Ovary (tissue), 9 donors: Measurements from ENCODE around the gene PXYLP1. TPM values are rescaled to one million over a fixed set of nuclear protein-coding genes. Genes with fewer than 3 reads are reported as not detected.

Experiments used
- DNase-seq, 5 donors: peaks; one replicate each; pipeline ENCODE4 v3.0.0-alpha.2; 2019 to 2020
- H3K27ac ChIP-seq, 2 donors: fragments of 200-600 bp; one replicate each; pipeline versions ENCODE4 v1.5.1 to v1.8.0; 2019 to 2022
- H3K27me3 ChIP-seq: fragments of 200-600 bp; one replicate; pipeline ENCODE4 v1.8.0; 2022
- H3K36me3 ChIP-seq: fragments of 200-600 bp; sonication (generic); one replicate; pipeline ENCODE4 v1.5.1; 2019
- H3K4me1 ChIP-seq: one replicate; pipeline ENCODE4 v1.8.1; 2013; ENCODE audit warnings: mild to moderate bottlenecking, moderate library complexity; ENCODE audit not compliant: insufficient read depth
- H3K4me3 ChIP-seq: fragments of 200-600 bp; sonication (generic); one replicate; pipeline ENCODE4 v1.5.1; 2017
- H3K9me3 ChIP-seq, 2 donors: fragments of 200-600 bp in 1 of 2; sonication (generic) in 1 of 2; one replicate each; pipeline versions ENCODE4 v1.5.1 to v1.8.1; 2013 to 2019; ENCODE audit warnings: mild to moderate bottlenecking in 1 of 2, moderate library complexity in 1 of 2
- EP300 ChIP-seq: sonication (generic); formaldehyde crosslinking; IDR thresholded peaks from one replicate; pipeline ENCODE4 v1.6.1; 2017; ENCODE audit warnings: antibody characterized with exemption
- POLR2A ChIP-seq: fragments of 450-650 bp; IDR thresholded peaks from one replicate; pipeline ENCODE4 v1.6.1; 2017; ENCODE audit warnings: antibody characterized with exemption, mild to moderate bottlenecking, moderate library complexity
- WGBS, 3 donors: extraction: QIAGEN DNeasy Blood & Tissue Kit in 1 of 3; methylation state at CpG; one replicate each; pipeline versions ENCODE4 v1.1.5 to v1.1.7; 2013 to 2017; 5-methylcytosine and 5-hydroxymethylcytosine counted together
- intact Hi-C, 4 donors: fragments of 100-400 bp; cut with DNase I; formaldehyde crosslinking; loops; one replicate each; pipeline versions ENCODE4 v1.11.0 to v1.15.1; 2022 to 2023
- polyA plus RNA-seq, 2 donors: library from polyadenylated mRNA; stranded (reverse); fragments of 200-250 nt in 1 of 2; fragments of 350-450 nt in 1 of 2; fragmentation: Illumina TruSeq in 1 of 2; extraction: RNeasy Lipid Tissue Mini Kit (QIAGEN cat#74804) in 1 of 2; gene quantifications; one replicate each; pipeline ENCODE4 v1.2.3, GENCODE V29; 2013 to 2014
- total RNA-seq, 7 donors: library from RNA; depleted of rRNA in 2 of 7; stranded (reverse); fragments of >200 nt in 2 of 7; fragmentation: NEBNext Ultra II Directional in 3 of 7; extraction: Animal tissue kit (Norgen Biotek cat#: 25700) in 3 of 7; gene quantifications; one replicate each; pipeline versions ENCODE4 v1.1.0 to v1.2.4, GENCODE V29; 2016 to 2023
- TF ChIP-seq, protein P1 (sequence below), 3 donors: fragments of 450-650 bp in 2 of 3; fragments of 200-600 bp in 1 of 3; IDR thresholded peaks; one replicate each; pipeline versions ENCODE4 v1.5.1 to v1.8.0; 2016 to 2022; ENCODE audit warnings: antibody characterized with exemption in 3 of 3, mild to moderate bottlenecking in 1 of 3
- donor health status: DM: no; HTN: no; CAD: no; lungs with moderate emphysema.
- donor health status: DM: no; HTN: no; CAD: no.
- donor health status: Bipolar disorder and iron deficiency.
- donor health status: DM: yes; HTN: yes; CAD: no.
- donor health status: DM: no; HTN: no; CAD: no.
- donor health status: DM: yes; HTN: yes; CAD: no.

PXYLP1 gene
- total and polyA plus RNA-seq, 9 donors, result 6.5 to 23.0 (median 15.7) TPM

DNA sequence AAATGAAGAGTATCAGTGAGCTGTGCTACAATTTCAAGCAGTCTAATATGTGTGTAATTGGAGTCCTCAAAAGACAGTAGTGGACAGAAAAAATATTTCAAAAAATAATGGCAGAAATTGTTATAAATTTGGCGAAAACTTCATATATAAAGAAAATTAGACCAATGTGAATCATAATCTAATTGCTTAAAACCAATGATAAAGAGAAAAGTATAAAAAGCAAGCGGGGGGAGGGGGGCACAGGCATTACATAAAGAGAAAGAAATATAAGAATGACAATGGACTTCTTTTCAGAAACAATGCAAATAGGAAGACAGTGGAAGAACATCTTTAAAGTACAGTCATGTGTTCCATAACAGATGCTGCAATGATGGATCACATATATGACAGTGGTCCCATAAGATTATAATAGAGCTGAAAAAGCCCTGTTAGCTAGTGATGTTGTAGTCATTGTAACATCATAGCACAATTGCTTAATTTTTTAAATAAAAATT is 7.9 kb upstream of the PXYLP1 start:
- Histone ChIP-seq H3K27me3 (no peaks in the 10 kb centered on the region), H3K4me3 (no peak overlapping the region), H3K36me3 (no peaks in the 10 kb centered on the region), H3K4me1 (no peaks in the 10 kb centered on the region), H3K27ac (no peak overlapping the region), H3K9me3 (no peaks in the 10 kb centered on the region)
- intact Hi-C loops, result no loop called here
- TF ChIP-seq POLR2A (no peak), EP300 (no peak)
- TF ChIP-seq, protein P1, sequence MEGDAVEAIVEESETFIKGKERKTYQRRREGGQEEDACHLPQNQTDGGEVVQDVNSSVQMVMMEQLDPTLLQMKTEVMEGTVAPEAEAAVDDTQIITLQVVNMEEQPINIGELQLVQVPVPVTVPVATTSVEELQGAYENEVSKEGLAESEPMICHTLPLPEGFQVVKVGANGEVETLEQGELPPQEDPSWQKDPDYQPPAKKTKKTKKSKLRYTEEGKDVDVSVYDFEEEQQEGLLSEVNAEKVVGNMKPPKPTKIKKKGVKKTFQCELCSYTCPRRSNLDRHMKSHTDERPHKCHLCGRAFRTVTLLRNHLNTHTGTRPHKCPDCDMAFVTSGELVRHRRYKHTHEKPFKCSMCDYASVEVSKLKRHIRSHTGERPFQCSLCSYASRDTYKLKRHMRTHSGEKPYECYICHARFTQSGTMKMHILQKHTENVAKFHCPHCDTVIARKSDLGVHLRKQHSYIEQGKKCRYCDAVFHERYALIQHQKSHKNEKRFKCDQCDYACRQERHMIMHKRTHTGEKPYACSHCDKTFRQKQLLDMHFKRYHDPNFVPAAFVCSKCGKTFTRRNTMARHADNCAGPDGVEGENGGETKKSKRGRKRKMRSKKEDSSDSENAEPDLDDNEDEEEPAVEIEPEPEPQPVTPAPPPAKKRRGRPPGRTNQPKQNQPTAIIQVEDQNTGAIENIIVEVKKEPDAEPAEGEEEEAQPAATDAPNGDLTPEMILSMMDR (IDR thresholded peaks at IDR 0.05), result no peak
- 94 to 99% (median 95%) methylated on average over 2 of the region's 2 CpGs for WGBS, 3 donors
- DNase-seq, result no peak

- no peaks in the 10 kb centered on the region for H3K9me3 ChIP-seq
- peaks cover 2% of the 10 kb centered on the region for H3K4me1 ChIP-seq
- no peak overlapping the region for H3K27ac ChIP-seq
- H3K36me3 ChIP-seq, result no peaks in the 10 kb centered on the region
- H3K27me3 ChIP-seq, result no peaks in the 10 kb centered on the region
- no peak for DNase-seq
- no peak overlapping the region for H3K4me3 ChIP-seq
- no peak for TF ChIP-seq EP300
- TF ChIP-seq POLR2A, result no peak
- TF ChIP-seq, protein P1 (IDR thresholded peaks at IDR 0.05), result no peak
- intact Hi-C loops, result no loop called here
These were observed 5.7 kb upstream of the PXYLP1 start for GRCh38 chr3:141225939-141226338.

DNA sequence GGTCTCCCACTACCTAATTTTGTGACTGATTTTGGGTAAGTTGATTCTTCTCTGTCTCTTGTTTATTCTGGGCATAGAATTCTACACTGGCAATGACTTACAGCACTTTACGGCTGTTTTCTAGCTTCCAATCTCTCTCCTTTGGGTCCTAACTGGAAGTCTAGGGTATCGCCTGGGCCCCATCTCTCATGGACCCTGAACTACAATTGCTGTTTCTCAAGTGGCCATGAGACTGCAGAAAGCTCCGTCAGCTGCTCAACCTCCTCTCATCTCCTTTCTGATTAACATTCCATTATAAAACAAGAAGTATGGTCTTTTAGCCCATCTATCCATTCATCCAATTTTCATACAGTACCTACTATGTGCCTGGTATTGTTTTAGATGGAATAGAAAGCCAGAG is 4.4 kb upstream of the PXYLP1 start:
- Histone ChIP-seq H3K27me3 (no peaks in the 10 kb centered on the region), H3K4me1 (peaks cover 2% of the 10 kb centered on the region), H3K4me3 (no peak overlapping the region), H3K27ac (no peak overlapping the region), H3K9me3 (no peaks in the 10 kb centered on the region), H3K36me3 (no peaks in the 10 kb centered on the region)
- TF ChIP-seq, protein P1 (IDR thresholded peaks at IDR 0.05), result no peak
- TF ChIP-seq EP300 (no peak), POLR2A (no peak)
- 74 to 83% (median 80%) methylated on average over 3 of the region's 3 CpGs for WGBS, 3 donors
- DNase-seq, result no peak
- intact Hi-C loops, result no loop called here

DNA sequence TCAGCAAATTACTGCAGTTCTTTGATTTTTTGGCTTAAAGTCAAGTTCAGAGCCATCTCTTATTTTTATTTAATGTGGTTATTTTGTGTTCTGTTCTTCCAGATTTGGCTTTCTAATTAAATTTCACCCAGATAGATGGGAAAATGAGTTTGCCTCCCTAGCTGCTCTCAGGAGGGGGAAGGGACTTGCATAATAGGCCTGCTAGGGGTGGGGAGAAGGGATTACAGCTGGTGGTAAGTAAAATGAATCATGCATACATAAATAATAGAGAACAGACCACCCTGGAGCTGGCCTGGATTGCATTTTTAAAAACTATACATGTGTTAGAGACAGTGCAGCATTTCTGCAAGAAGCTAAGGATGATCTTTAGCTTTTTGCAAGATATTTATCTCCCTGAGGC is 3.9 kb upstream of the PXYLP1 start:
- H3K27me3 ChIP-seq, result no peaks in the 10 kb centered on the region

More for the DNA sequence above, 3.9 kb upstream of the PXYLP1 start:
- Histone ChIP-seq H3K4me3 (no peak overlapping the region), H3K9me3 (no peaks in the 10 kb centered on the region), H3K27ac (no peak overlapping the region), H3K4me1 (peaks cover 6% of the 10 kb centered on the region), H3K36me3 (no peaks in the 10 kb centered on the region)
- DNase-seq, result no peak
- TF ChIP-seq, protein P1 (IDR thresholded peaks at IDR 0.05), result no peak
- TF ChIP-seq POLR2A (no peak), EP300 (no peak)
- intact Hi-C loops, result no loop called here
